ENCODE data around the gene EIF2A.
"Not testable (repeated sequence)": the region's sequence is repeated elsewhere in the genome, so short reads cannot be mapped to it uniquely, and the experiment has no call there.

The EIF2A gene

GRCh38 chr3:150613709-150614480 lies 67.3 kb downstream of the EIF2A start:
- no peak for TF ChIP-seq CTCF (IDR thresholded peaks at IDR 0.05; ENCODE audit: low read length, missing control alignments)
- DNase-seq (ENCODE audit: low read depth), result no peak
- no peak overlapping the region for H3K4me3 ChIP-seq (replicated peaks; ENCODE audit: low read depth, low read length)

GRCh38 chr3:150620002-150620689 lies 73.6 kb downstream of the EIF2A start:
- DNase-seq (ENCODE audit: low read depth), result no peak
- no peak overlapping the region for H3K4me3 ChIP-seq (replicated peaks; ENCODE audit: low read depth, low read length)
- no peak for TF ChIP-seq CTCF (IDR thresholded peaks at IDR 0.05; ENCODE audit: low read length, missing control alignments)

GRCh38 chr3:150622955-150623354 lies 76.4 kb downstream of the EIF2A start:
- DNase-seq (ENCODE audit: low read depth), result peak; percentile 23
- not testable (repeated sequence) for H3K4me3 ChIP-seq (replicated peaks; ENCODE audit: low read depth, low read length)

- no peak for TF ChIP-seq CTCF (IDR thresholded peaks at IDR 0.05; ENCODE audit: low read length, missing control alignments)
- DNase-seq (ENCODE audit: low read depth), result no peak
- H3K4me3 ChIP-seq (replicated peaks; ENCODE audit: low read depth, low read length), result no peak overlapping the region
Measured at GRCh38 chr3:150623945-150624344, 77.4 kb downstream of the EIF2A start.

GRCh38 chr3:150626148-150626930 lies 79.8 kb downstream of the EIF2A start:
- DNase-seq (ENCODE audit: low read depth), result no peak
- no peak for TF ChIP-seq CTCF (IDR thresholded peaks at IDR 0.05; ENCODE audit: low read length, missing control alignments)
- no peak overlapping the region for H3K4me3 ChIP-seq (replicated peaks; ENCODE audit: low read depth, low read length)

GRCh38 chr3:150627557-150627956 lies 81.0 kb downstream of the EIF2A start:
- no peak for TF ChIP-seq CTCF (IDR thresholded peaks at IDR 0.05; ENCODE audit: low read length, missing control alignments)
- DNase-seq (ENCODE audit: low read depth), result peak; percentile 41
- H3K4me3 ChIP-seq (replicated peaks; ENCODE audit: low read depth, low read length), result no peak overlapping the region

Measured in fibroblast of pulmonary artery (primary cell).